Peyer's patch (tissue), 4 donors: ENCODE data around the gene KBTBD12.

Source experiments
- POLR2A ChIP-seq, 2 donors: fragments of 450-650 bp; IDR thresholded peaks; one replicate each; pipeline ENCODE4 v1.5.1; 2017; ENCODE audit warnings: antibody characterized with exemption in 2 of 2, mild to moderate bottlenecking in 2 of 2, moderate library complexity in 2 of 2
- TF ChIP-seq, protein P1 (sequence below), 6 experiments: fragments of 450-650 bp in 4 of 6; fragments of 200-600 bp in 2 of 6; sonication (generic) in 1 of 6; IDR thresholded peaks; one replicate each; pipeline ENCODE4 v1.5.1; 2017 to 2019; ENCODE audit warnings: antibody characterized with exemption in 6 of 6, mild to moderate bottlenecking in 3 of 6, moderate library complexity in 1 of 6

GRCh38 chr3:127920738-127921137 lies 5.7 kb downstream of the KBTBD12 start:
- TF ChIP-seq, protein P1, sequence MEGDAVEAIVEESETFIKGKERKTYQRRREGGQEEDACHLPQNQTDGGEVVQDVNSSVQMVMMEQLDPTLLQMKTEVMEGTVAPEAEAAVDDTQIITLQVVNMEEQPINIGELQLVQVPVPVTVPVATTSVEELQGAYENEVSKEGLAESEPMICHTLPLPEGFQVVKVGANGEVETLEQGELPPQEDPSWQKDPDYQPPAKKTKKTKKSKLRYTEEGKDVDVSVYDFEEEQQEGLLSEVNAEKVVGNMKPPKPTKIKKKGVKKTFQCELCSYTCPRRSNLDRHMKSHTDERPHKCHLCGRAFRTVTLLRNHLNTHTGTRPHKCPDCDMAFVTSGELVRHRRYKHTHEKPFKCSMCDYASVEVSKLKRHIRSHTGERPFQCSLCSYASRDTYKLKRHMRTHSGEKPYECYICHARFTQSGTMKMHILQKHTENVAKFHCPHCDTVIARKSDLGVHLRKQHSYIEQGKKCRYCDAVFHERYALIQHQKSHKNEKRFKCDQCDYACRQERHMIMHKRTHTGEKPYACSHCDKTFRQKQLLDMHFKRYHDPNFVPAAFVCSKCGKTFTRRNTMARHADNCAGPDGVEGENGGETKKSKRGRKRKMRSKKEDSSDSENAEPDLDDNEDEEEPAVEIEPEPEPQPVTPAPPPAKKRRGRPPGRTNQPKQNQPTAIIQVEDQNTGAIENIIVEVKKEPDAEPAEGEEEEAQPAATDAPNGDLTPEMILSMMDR (IDR thresholded peaks at IDR 0.05) = no peak
- no peak for TF ChIP-seq POLR2A (IDR thresholded peaks at IDR 0.05)
